K562 (cell line): ENCODE data around the gene FRMD4A. TPM values are rescaled to one million over a fixed set of nuclear protein-coding genes. Genes with fewer than 3 reads are reported as not detected.

Experiments
- ATAC-seq: fragments of 200-7000 bp; cut with Tn5 transposase; 3 replicates; pipeline ENCODE4 v1.9.1; 2020; ENCODE audit warnings: moderate library complexity
- BruUV-seq: library from RNA; stranded (reverse); fragments of 400-500 nt; replicated peaks from 2 replicates; lab custom pipeline; 2021; lab: Mats Ljungman, UMichigan
- CTCF ChIA-PET: fragments of 300-600 bp; formaldehyde crosslinking; extraction: SDS; loops from one replicate; lab custom pipeline; 2021; ENCODE audit warnings: low intra/inter-chr PET ratio; lab: Yijun Ruan, JAX
- POLR2A ChIA-PET: fragments of 300-600, 350-650 bp; sonication (Branson Sonifier 250); formaldehyde crosslinking; extraction: SDS; loops from one replicate; lab custom pipeline; 2021; ENCODE audit warnings: antibody characterized with exemption, inconsistent platforms; lab: Yijun Ruan, JAX
- DNase-seq, 4 experiments: peaks; one replicate each; pipeline versions ENCODE4 v3.0.0 to v3.0.0-alpha.2; 2011 to 2018; ENCODE audit warnings: low spot score in 3 of 4, mixed read lengths in 3 of 4; ENCODE audit errors: extremely low read depth in 1 of 4
- FAIRE-seq: peaks from 2 replicates; lab custom pipeline; 2011; peaks lifted over from hg19 to GRCh38; lab: Jason Lieb, UNC
- H2AFZ ChIP-seq: 2 replicates; pipeline ENCODE4 v1.6.0; 2011; ENCODE audit warnings: low read depth, low read length, control low read depth, inconsistent platforms
- H3K27ac ChIP-seq: fragments of 200-600 bp; 3 replicates; pipeline ENCODE4 v1.8.0; 2011; ENCODE audit warnings: low read depth, mild to moderate bottlenecking, control low read depth, inconsistent platforms, low read length, moderate library complexity, mixed read lengths; ENCODE audit errors: extremely low read depth
- H3K27me3 ChIP-seq, 2 experiments: fragments of 300-600 bp in 1 of 2; 2 replicates in 1 of 2; 3 replicates in 1 of 2; pipeline versions ENCODE4 v1.6.0 to v1.8.0; 2011; ENCODE audit warnings: inconsistent platforms in 2 of 2, low read length in 2 of 2, mild to moderate bottlenecking in 1 of 2, mixed read lengths in 1 of 2, moderate library complexity in 1 of 2; ENCODE audit not compliant: control insufficient read depth in 2 of 2, insufficient read depth in 2 of 2
- H3K36me3 ChIP-seq: fragments of 300-600 bp; 3 replicates; pipeline ENCODE4 v1.8.0; 2011; ENCODE audit warnings: mild to moderate bottlenecking, low read length, inconsistent platforms; ENCODE audit not compliant: control insufficient read depth, insufficient read depth
- H3K4me1 ChIP-seq, 2 experiments: fragments of 200-600 bp in 1 of 2; replicated peaks in 1 of 2; 2 replicates in 1 of 2; 3 replicates in 1 of 2; pipeline versions ENCODE4 v1.5.1 to v1.8.0; 2011; ENCODE audit warnings: inconsistent platforms in 2 of 2, low read length in 2 of 2, mild to moderate bottlenecking in 1 of 2, mixed read lengths in 1 of 2, moderate library complexity in 1 of 2; ENCODE audit not compliant: control insufficient read depth in 2 of 2, insufficient read depth in 2 of 2
- H3K4me2 ChIP-seq: 2 replicates; pipeline ENCODE4 v1.6.1; 2011; ENCODE audit warnings: low read length, control low read depth, inconsistent platforms, mixed read lengths; ENCODE audit not compliant: insufficient read depth
- H3K4me3 ChIP-seq: fragments of 200-600 bp; sonication (generic), shearing (Covaris generic); 2 replicates; pipeline ENCODE4 v1.5.1; 2016; ENCODE audit warnings: control low read depth, inconsistent platforms
- H3K79me2 ChIP-seq: fragments of 200-600 bp; 3 replicates; pipeline ENCODE4 v1.8.0; 2011; ENCODE audit warnings: low read length, inconsistent platforms; ENCODE audit not compliant: control insufficient read depth, insufficient read depth
- H3K9ac ChIP-seq, 2 experiments: 2 replicates each; pipeline versions ENCODE4 v1.6.0 to v1.6.1; 2011; ENCODE audit warnings: low read depth in 2 of 2, low read length in 2 of 2, control low read depth in 1 of 2, inconsistent platforms in 1 of 2, mild to moderate bottlenecking in 1 of 2, mixed read lengths in 1 of 2; ENCODE audit not compliant: insufficient read depth in 1 of 2
- H3K9me1 ChIP-seq: one replicate; pipeline ENCODE4 v1.6.0; 2011; ENCODE audit warnings: inconsistent platforms, mild to moderate bottlenecking, low read length, moderate library complexity; ENCODE audit not compliant: control insufficient read depth, insufficient read depth
- H3K9me3 ChIP-seq: replicated peaks from 2 replicates; pipeline ENCODE4 v1.5.1; 2011; ENCODE audit warnings: low read depth, low read length, inconsistent platforms; ENCODE audit not compliant: control insufficient read depth, insufficient read depth
- H4K20me1 ChIP-seq: replicated peaks from 2 replicates; pipeline ENCODE4 v1.6.1; 2011; ENCODE audit warnings: low read length, inconsistent platforms, mixed read lengths; ENCODE audit not compliant: control insufficient read depth, insufficient read depth
- ATF7 ChIP-seq: fragments of 450-650 bp; IDR thresholded peaks from 2 replicates; pipeline ENCODE4 v1.7.1; 2014; ENCODE audit warnings: mild to moderate bottlenecking, moderate library complexity
- BMI1 ChIP-seq: fragments of 150-350 bp; IDR thresholded peaks from 2 replicates; pipeline ENCODE4 v1.6.1; 2014; ENCODE audit warnings: low read length
- MTA2 ChIP-seq: fragments of 450-650 bp; IDR thresholded peaks from 2 replicates; pipeline ENCODE4 v1.6.1; 2016; ENCODE audit warnings: low read depth
- WGBS: fragments of 100-300 bp; shearing (Covaris generic); methylation state at CpG from one replicate; pipeline ENCODE4 v1.1.6; 2016; ENCODE audit warnings: low coverage, mixed read lengths; ENCODE audit not compliant: insufficient coverage; ENCODE audit errors: missing lambda C conversion rate; 5-methylcytosine and 5-hydroxymethylcytosine counted together
- in situ Hi-C: fragments of 300-500 bp; cut with MboI; formaldehyde crosslinking; loops from 4 replicates; pipeline ENCODE4 v1.15.0; 2018; ENCODE audit warnings: inconsistent platforms, mixed read lengths
- intact Hi-C: fragments of 100-400 bp; cut with micrococcal nuclease; formaldehyde crosslinking; loops from 2 replicates; pipeline ENCODE4 v1.14.2; 2022
- polyA plus RNA-seq, 8 experiments: library from polyadenylated mRNA; depleted of rRNA in 4 of 8; stranded (reverse) in 5 of 8; unstranded in 3 of 8; fragments of >200 nt; fragmentation: Nextera tagmentation in 2 of 8; fragmentation: Illumina TruSeq in 1 of 8; extraction: Ambion mirVana in 2 of 8; extraction: Trizol in 1 of 8; gene quantifications; 2 replicates each; pipeline versions ENCODE4 v1.2.1 to v1.2.3, GENCODE V29; 2011 to 2014; ENCODE audit warnings: inconsistent platforms in 1 of 8, missing spikeins in 1 of 8
- total RNA-seq, 7 experiments: library from RNA; depleted of rRNA in 6 of 7; stranded (reverse); fragments of >200 nt in 6 of 7; fragmentation: Illumina TruSeq in 2 of 7; extraction: Trizol in 2 of 7; gene quantifications; 2 replicates each; pipeline versions ENCODE4 v1.2.1 to v1.2.3, GENCODE V29; 2011 to 2021; ENCODE audit warnings: low replicate concordance in 1 of 7
- TF ChIP-seq, protein P1 (sequence below): fragments of 250-450 bp; sonication (Bioruptor Pico); IDR thresholded peaks from 2 replicates; pipeline ENCODE4 v1.4.0; 2020
- TF ChIP-seq, protein P2 (sequence below): fragments of 450-650 bp; formaldehyde crosslinking; conservative IDR thresholded peaks from 2 replicates; pipeline ENCODE4 v1.4.0; 2022; ENCODE audit warnings: mild to moderate bottlenecking, missing genetic modification characterization
- TF ChIP-seq, protein P3 (sequence below): fragments of 450-650 bp; IDR thresholded peaks from 2 replicates; pipeline ENCODE4 v1.6.1; 2014; ENCODE audit warnings: low read depth, mild to moderate bottlenecking, moderate library complexity, borderline replicate concordance

The FRMD4A gene
- total and polyA plus RNA-seq, 9 of the 15 experiments (the other 6 are each of a cell fraction or from before 2014, with no cell fraction given), result 0.80 to 5.2 (median 3.0) TPM

DNA sequence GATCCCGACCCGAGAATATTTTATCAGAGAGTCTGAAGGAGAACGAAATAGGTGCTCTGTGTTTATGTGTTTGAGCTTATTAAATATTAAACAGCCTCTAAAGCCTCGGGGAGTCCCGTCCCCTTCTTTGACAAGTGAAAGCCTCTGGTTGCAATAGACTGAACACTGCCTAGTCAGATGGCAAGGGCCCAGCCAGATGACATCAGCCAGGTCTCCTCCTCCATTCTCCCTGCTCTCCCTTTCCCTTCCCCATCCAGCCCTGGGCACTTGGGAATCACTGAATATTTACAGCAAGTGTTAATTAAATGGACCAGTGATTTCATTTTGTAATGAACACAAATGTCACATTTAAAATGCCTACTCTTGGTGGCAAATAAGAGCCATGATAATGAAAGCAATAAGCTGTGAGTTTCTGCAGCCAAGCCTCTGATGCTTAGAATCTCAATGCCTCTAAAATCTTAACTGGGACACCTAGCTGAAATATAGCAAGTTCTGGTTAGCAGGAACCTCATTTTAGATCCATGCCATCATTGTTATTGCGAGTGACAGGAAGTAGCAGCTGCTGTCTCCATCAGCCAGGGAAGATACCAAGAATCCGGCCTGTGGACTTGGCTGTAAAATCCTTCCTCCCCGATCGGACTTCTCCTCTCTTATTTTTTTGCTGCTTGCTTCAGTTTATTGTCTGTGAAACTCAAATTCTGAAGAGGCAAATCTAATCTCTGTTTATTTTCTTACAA lies 541.8 kb downstream of the FRMD4A start:
- no peak overlapping the region for H3K4me2 ChIP-seq
- CTCF ChIA-PET, result no interaction called here
- POLR2A ChIA-PET, result interaction anchor here (0.6 kb wide), 1 partner anchor 27 kb away, joined by 3 read pairs; no protein-coding TSS in a partner anchor
- peaks cover 14 to 31% of the 10 kb centered on the region in 2 experiments; a peak in 4 of 5 replicates for H3K27me3 ChIP-seq
- no peak for FAIRE-seq
- 0% methylated on average over 9 of the region's 9 CpGs for WGBS
- BruUV-seq, result no TSS peak
- H3K4me3 ChIP-seq, result no peak overlapping the region
- no peaks in the 10 kb centered on the region for H3K36me3 ChIP-seq
- no peak overlapping the region for H2AFZ ChIP-seq
- ATAC-seq, result no peak
- no peaks in the 10 kb centered on the region for H3K9me3 ChIP-seq
- in situ Hi-C loops, result no loop called here
- H3K79me2 ChIP-seq, result no peaks in the 10 kb centered on the region
- H3K9me1 ChIP-seq, result no peaks in the 10 kb centered on the region
- no peaks in the 10 kb centered on the region for H3K4me1 ChIP-seq
- TF ChIP-seq, protein P1, sequence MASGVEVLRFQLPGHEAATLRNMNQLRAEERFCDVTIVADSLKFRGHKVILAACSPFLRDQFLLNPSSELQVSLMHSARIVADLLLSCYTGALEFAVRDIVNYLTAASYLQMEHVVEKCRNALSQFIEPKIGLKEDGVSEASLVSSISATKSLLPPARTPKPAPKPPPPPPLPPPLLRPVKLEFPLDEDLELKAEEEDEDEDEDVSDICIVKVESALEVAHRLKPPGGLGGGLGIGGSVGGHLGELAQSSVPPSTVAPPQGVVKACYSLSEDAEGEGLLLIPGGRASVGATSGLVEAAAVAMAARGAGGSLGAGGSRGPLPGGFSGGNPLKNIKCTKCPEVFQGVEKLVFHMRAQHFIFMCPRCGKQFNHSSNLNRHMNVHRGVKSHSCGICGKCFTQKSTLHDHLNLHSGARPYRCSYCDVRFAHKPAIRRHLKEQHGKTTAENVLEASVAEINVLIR (CRISPR knock-in tag), result no peak
- TF ChIP-seq MTA2 (no peak), BMI1 (no peak), ATF7 (no peak)
- TF ChIP-seq, protein P2, sequence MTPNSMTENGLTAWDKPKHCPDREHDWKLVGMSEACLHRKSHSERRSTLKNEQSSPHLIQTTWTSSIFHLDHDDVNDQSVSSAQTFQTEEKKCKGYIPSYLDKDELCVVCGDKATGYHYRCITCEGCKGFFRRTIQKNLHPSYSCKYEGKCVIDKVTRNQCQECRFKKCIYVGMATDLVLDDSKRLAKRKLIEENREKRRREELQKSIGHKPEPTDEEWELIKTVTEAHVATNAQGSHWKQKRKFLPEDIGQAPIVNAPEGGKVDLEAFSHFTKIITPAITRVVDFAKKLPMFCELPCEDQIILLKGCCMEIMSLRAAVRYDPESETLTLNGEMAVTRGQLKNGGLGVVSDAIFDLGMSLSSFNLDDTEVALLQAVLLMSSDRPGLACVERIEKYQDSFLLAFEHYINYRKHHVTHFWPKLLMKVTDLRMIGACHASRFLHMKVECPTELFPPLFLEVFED (CRISPR knock-in tag), result no peak
- TF ChIP-seq, protein P3, sequence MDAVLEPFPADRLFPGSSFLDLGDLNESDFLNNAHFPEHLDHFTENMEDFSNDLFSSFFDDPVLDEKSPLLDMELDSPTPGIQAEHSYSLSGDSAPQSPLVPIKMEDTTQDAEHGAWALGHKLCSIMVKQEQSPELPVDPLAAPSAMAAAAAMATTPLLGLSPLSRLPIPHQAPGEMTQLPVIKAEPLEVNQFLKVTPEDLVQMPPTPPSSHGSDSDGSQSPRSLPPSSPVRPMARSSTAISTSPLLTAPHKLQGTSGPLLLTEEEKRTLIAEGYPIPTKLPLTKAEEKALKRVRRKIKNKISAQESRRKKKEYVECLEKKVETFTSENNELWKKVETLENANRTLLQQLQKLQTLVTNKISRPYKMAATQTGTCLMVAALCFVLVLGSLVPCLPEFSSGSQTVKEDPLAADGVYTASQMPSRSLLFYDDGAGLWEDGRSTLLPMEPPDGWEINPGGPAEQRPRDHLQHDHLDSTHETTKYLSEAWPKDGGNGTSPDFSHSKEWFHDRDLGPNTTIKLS, result no peak
- TF ChIP-seq, all 486 proteins: peak for 0
- Histone ChIP-seq H3K9ac (no peak overlapping the region), H4K20me1 (no peaks in the 10 kb centered on the region), H3K27ac (no peak overlapping the region)
- intact Hi-C loops, result no loop called here
- no peak for DNase-seq
